ENCODE data around the gene CLCN3. TPM values are rescaled to one million over a fixed set of nuclear protein-coding genes. Genes with fewer than 3 reads are reported as not detected.
A peak's percentile ranks its signal among the peaks of the same experiment; 100 is the strongest.

The CLCN3 gene
- total RNA-seq, 2 donors from 2014 or later: 22.4 to 40.5 TPM

DNA sequence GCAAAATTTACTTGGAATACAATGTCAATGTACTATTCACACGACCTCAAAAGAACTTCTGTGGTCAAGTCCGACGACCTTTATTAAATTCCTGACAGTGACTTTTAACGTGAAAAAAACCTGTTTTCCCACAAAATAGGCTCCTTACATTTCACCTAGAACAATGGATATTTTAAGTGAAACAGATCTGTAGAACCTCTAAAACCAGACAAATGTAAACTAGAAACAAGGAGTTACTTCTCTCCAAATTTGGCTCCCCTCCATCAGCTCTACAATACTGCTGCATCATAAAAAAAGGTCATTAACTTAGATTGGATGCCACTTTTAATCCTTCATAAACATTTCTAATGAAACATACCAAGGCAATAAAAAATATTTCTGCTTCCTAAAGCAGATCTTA, 9.2 kb upstream of the CLCN3 start:
- Histone ChIP-seq H3K27ac (no peak overlapping the region), H3K27me3 (no peaks in the 10 kb centered on the region), H3K36me3 (replicated peaks in 1 of 2; ENCODE audit: insufficient read depth in 1 of 2, low read depth in 2 of 2) (no peaks in the 10 kb centered on the region), H3K9me3 (no peaks in the 10 kb centered on the region), H3K4me3 (peak overlapping the region in 1 of 2 donors; percentile 7), H3K4me1 (peaks cover 23% of the 10 kb centered on the region)
- intact Hi-C loops (cut with DNase I): no loop called here
- DNase-seq (no peak), ATAC-seq (no peak)
- TF ChIP-seq, protein P1, sequence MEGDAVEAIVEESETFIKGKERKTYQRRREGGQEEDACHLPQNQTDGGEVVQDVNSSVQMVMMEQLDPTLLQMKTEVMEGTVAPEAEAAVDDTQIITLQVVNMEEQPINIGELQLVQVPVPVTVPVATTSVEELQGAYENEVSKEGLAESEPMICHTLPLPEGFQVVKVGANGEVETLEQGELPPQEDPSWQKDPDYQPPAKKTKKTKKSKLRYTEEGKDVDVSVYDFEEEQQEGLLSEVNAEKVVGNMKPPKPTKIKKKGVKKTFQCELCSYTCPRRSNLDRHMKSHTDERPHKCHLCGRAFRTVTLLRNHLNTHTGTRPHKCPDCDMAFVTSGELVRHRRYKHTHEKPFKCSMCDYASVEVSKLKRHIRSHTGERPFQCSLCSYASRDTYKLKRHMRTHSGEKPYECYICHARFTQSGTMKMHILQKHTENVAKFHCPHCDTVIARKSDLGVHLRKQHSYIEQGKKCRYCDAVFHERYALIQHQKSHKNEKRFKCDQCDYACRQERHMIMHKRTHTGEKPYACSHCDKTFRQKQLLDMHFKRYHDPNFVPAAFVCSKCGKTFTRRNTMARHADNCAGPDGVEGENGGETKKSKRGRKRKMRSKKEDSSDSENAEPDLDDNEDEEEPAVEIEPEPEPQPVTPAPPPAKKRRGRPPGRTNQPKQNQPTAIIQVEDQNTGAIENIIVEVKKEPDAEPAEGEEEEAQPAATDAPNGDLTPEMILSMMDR (IDR thresholded peaks at IDR 0.05): no peak
- TF ChIP-seq POLR2A (IDR thresholded peaks at IDR 0.05): no peak
- WGBS, 2 donors: 13 to 16% methylated on average over 4 of the region's 4 CpGs

DNA sequence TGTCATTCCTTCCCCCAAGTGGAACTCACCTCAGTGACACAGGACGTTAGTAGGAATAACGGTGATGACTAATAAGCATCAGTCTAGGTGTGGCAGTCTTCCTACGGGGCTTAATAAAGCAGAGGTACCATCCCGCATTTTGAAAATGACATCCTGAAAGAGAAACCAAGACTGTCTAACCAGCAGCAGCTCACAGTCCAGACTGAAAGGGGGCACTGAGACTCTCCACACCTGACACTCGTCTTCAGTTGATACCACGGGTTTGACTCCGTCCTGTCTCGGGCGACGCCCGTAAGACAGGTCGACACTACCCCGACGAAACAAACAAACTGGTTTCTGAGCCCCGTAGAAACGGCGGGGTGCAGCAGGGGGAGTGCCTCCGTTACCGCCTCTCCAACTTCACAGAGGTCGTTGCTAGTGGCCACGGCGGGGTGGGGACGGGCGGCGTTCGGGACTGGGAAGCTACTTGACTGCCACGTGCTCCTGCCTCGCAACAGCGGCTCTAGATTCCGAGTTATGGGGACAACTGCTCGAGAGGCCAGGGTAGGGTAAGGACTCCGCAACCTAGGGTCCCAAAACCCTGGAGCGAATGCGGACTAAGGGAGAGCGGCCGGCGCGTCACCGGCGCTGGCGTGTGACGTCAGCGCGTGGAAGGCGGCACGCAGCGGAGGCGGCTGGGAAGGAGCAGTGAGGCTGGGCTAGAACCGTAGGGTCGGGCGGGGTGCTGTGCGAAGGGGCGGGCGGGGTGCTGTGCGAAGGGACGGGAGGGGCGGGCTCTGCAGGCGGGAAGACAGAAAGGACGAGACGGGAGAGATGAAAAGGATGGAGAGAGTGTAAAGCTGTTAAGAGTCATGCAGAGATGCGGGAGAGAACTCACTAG, 8.1 kb upstream of the CLCN3 start, which contains the start of gene NEK1:
Gene NEK1 (minus strand): TSS at position 593 of the 880 bp plus-strand sequence. CDS start 9,953 bp downstream, outside the sequence.
- peaks cover 23% of the 10 kb centered on the region for H3K4me1 ChIP-seq
- peak; percentile 60 to 91 (median 88) for TF ChIP-seq POLR2A (IDR thresholded peaks at IDR 0.05)
- TF ChIP-seq, protein P1 (IDR thresholded peaks at IDR 0.05): peak in 3 of 7 experiments; percentile 8 to 16 (median 9)
- ATAC-seq: peak; percentile 96
- no peaks in the 10 kb centered on the region for H3K27me3 ChIP-seq
- H3K9me3 ChIP-seq: no peaks in the 10 kb centered on the region
- peak within 1 kb of the TSS; percentile 35 to 92 for H3K4me3 ChIP-seq
- DNase-seq: peak; percentile 81 to 85 (median 83)
- intact Hi-C loops (cut with DNase I): no loop called here
- H3K36me3 ChIP-seq (replicated peaks in 1 of 2; ENCODE audit: insufficient read depth in 1 of 2, low read depth in 2 of 2): no peaks in the 10 kb centered on the region
- peak within 1 kb of the TSS; percentile 83 to 98 (median 90) for H3K27ac ChIP-seq
- 0 to 1% methylated on average over 55 to 57 of the region's 61 CpGs for WGBS, 2 donors

DNA sequence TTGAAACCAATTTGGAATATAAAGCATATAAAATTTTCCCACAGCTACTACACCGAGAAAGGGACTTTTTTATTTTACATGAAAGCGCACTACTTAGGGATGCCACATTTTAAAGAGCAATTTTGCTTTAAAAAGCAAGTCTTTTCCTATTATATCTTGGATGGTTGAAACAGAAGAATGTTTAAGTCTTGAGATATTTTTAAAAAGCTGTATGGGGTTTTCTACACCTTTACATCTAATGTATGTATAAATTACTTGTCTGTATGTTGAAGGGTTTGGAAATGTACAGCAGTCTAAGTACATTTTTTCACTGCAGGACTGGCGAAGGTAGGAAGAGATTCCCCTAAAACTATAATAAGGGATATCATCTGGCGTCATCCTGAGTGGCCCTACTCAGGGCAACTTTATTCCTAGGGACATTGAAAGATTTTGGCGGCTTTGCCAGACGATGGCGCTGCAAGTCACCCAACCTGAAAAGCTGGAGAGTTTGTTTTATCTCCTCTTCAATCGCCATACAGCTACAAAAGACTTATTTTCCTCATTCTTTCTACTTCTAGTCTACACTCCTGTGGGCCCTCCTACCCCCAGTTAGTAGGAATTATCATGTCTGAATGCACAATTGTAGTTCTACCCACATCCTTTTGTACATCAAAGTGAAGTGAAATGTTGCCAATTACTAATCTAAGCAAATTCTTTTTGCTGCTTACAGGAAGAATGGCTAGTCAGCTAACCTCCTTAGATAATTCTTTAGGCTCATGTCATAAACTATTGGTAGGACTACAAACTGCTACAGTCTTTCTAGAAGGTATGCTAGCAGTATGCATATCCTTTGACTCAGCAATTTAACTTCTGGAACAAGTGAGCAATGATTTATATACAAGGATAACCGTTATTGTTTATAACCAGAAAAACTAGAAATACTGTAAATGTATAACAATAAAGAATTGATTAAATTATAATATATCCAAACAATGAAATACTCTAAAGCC, 7.2 kb upstream of the CLCN3 start:
- 2% methylated on average over 9 of the region's 9 CpGs for WGBS, 2 donors
- no peak for TF ChIP-seq POLR2A (IDR thresholded peaks at IDR 0.05)
- TF ChIP-seq, protein P1 (IDR thresholded peaks at IDR 0.05): peak; percentile 46 to 75 (median 61)
- no peaks in the 10 kb centered on the region for H3K27me3 ChIP-seq
- H3K27ac ChIP-seq: peak overlapping the region; percentile 83 to 98 (median 90)
- peak overlapping the region; percentile 35 to 92 for H3K4me3 ChIP-seq
- H3K4me1 ChIP-seq: peaks cover 23% of the 10 kb centered on the region
- no peaks in the 10 kb centered on the region for H3K9me3 ChIP-seq
- DNase-seq: peak; percentile 56 to 79 (median 72)
- H3K36me3 ChIP-seq (replicated peaks in 1 of 2; ENCODE audit: insufficient read depth in 1 of 2, low read depth in 2 of 2): no peaks in the 10 kb centered on the region
- peak; percentile 62 for ATAC-seq
- intact Hi-C loops (cut with DNase I): no loop called here

DNA sequence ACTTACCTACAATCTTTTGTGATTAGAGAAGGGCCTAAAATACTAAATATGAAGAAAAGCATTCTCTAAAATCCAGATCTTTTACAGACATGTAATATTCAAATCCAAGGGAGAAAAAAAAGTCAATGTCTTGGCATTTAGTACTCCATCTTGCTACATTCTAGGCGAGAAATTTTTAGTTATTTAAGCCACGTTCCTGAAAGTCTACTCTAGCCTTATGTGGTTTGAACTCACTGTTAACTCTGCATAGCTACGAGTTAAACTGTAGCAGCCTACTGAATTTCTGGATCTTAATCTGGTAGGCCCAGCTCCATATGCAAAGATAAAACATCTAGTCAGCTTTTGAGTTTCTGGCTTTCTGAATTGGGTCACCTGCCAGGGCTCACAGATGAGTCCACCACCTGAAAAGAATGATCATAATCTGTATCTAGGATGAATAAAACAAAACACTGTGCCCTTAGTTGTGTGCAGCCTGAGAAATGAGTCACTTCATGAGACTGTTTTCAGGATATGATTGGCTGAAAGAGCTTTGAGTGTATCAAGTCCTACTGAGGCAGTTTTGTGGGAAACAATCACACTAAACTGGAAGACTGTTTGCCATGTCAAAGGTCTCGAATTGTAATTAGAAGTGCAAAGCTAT, 4.8 kb upstream of the CLCN3 start:
- TF ChIP-seq POLR2A (IDR thresholded peaks at IDR 0.05): no peak
- TF ChIP-seq, protein P1 (IDR thresholded peaks at IDR 0.05): no peak
- DNase-seq: no peak
- Histone ChIP-seq H3K9me3 (no peaks in the 10 kb centered on the region), H3K4me3 (no peak overlapping the region), H3K4me1 (peaks cover 22% of the 10 kb centered on the region), H3K27ac (no peak overlapping the region), H3K36me3 (replicated peaks in 1 of 2; ENCODE audit: insufficient read depth in 1 of 2, low read depth in 2 of 2) (no peaks in the 10 kb centered on the region), H3K27me3 (no peaks in the 10 kb centered on the region)
- intact Hi-C loops (cut with DNase I): no loop called here
- WGBS, 2 donors: 64 to 70% methylated on average over 4 of the region's 4 CpGs
- no peak for ATAC-seq
